Keratinocyte (primary cell): Measurements from ENCODE around the gene ACTN4.

Experiments
- CTCF ChIP-seq, 3 experiments: IDR thresholded peaks in 1 of 3; conservative IDR thresholded peaks in 1 of 3; optimal IDR thresholded peaks in 1 of 3; 2 replicates in 2 of 3; 3 replicates in 1 of 3; pipeline versions ENCODE3 to v1.5.1; 2011; ENCODE audit warnings: low read length in 3 of 3, mild to moderate bottlenecking in 3 of 3, moderate library complexity in 2 of 3, control low read depth in 1 of 3, inconsistent platforms in 1 of 3; ENCODE audit not compliant: insufficient read depth in 2 of 3; ENCODE audit errors: extremely low read depth in 1 of 3
- EZH2 ChIP-seq: IDR thresholded peaks from one replicate; pipeline ENCODE4 v1.6.1; 2012; ENCODE audit warnings: inconsistent platforms, mild to moderate bottlenecking, low read length, moderate library complexity

GRCh38 chr19:38712161-38712748, 64.8 kb downstream of the ACTN4 start:
- TF ChIP-seq CTCF (optimal IDR thresholded peaks at IDR 0.05 in 1 of 3, IDR thresholded peaks at IDR 0.05 in 1 of 3, conservative IDR thresholded peaks at IDR 0.05 in 1 of 3; ENCODE audit: extremely low read depth in 1 of 3, insufficient read depth in 2 of 3, low read length in 3 of 3) (no peak), EZH2 (no peak)
